ENCODE measurements around the gene RECQL5. TPM values are rescaled to one million over a fixed set of nuclear protein-coding genes. Genes with fewer than 3 reads are reported as not detected.
A peak's percentile ranks its signal among the peaks of the same experiment; 100 is the strongest.

RECQL5 gene
- total RNA-seq, 6 experiments from 2014 or later = 13.5 to 24.8 (median 18.4) TPM

DNA sequence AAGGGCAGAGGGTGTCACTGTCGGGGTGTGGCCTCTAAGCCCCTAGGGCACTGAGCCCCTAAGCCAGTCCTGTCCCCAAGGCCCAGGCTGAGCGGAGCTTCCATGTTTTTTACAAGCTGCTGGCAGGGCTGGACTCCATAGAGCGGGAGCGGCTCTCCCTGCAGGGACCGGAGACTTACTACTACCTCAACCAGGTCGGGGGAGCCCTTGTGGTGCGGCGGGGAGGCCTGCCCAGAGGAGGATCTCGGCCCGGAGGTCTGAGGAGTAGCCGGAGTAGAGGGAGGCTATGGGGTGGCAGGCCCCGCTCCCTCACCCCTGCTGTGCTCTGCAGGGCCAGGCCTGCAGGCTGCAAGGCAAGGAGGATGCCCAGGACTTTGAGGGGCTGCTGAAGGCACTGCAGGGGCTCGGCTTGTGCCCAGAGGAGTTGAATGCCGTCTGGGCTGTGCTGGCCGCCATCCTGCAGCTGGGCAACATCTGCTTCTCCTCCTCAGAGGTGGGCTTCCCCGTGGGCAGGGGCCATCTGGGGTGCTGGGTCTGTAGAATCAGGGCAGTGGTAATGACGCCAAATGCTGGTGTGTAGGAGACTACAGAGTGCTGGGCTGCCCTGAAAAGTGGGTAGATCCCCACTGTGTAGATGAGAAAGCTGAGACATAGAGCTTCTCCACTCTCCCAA, 74.5 kb downstream of the RECQL5 start:
- Histone ChIP-seq H3K27ac (no peak overlapping the region), H3K4me1 (peaks cover 0 to 5% (median 0%) of the 10 kb centered on the region in 4 donors), H3K9me3 (no peaks in the 10 kb centered on the region), H3K4me3 (no peak overlapping the region), H3K36me3 (no peaks in the 10 kb centered on the region), H3K27me3 (no peaks in the 10 kb centered on the region)
- peak in 1 of 3 donors; percentile 19 for DNase-seq
- WGBS (ENCODE audit: insufficient coverage, low coverage, low lambda C conversion rate, missing lambda C conversion rate) = no CpG with 5 or more reads among the region's 17 CpGs
- intact Hi-C loops (cut with DNase I) = no loop called here
- no peak for ATAC-seq
- TF ChIP-seq CTCF (IDR thresholded peaks at IDR 0.05) = no peak
- TF ChIP-seq POLR2A (IDR thresholded peaks at IDR 0.05) = no peak

GRCh38 chr17:75591722-75592302, 75.1 kb downstream of the RECQL5 start:
- no peak for ATAC-seq
- no peak for DNase-seq
- no peak for TF ChIP-seq POLR2A (IDR thresholded peaks at IDR 0.05)

DNA sequence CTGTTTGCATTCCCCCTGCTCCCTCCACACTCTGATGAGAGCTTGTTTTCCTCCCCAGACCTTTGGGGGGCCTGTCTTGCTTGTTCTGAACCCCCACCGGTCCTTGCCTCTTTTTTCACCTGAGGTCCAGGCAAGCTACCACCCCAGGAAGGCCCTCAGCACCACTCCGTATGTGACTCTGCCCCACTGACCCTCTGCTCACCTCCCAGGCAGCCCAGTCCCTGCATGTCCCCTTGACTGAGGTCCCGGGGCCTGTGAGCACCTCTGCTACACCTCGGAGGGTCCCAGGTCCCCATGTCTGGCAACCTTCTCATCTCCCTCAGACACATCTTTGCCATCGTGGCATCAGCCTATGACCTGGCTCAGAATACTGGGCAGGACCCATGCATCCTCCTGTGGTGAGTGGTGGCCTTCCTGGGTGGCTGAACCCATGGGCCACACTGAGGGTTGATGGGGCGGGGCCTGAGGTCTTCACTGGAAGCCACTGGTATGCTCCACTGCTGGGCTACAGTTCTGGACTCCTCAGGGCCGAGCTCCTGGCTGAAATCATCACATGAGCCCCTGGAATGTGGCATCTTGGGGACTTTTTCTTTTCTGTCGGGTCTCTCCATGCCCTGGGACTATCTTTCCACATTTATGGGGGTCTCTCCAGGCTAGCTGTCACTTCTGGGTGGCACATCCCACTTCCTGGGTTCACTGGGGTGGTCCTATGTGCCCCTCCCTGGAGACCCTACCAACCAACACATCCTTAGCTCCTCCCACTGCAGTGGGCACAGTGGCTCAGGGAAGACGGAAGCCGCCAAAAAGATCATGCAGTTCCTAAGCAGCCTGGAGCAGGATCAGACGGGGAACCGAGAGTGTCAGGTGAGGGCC, 75.9 kb downstream of the RECQL5 start:
- no peaks in the 10 kb centered on the region for H3K36me3 ChIP-seq
- ATAC-seq (no peak), DNase-seq (peak in 1 of 3 donors; percentile 22)
- H3K27ac ChIP-seq = no peak overlapping the region
- H3K9me3 ChIP-seq = no peaks in the 10 kb centered on the region
- intact Hi-C loops (cut with DNase I) = no loop called here
- H3K4me1 ChIP-seq = peaks cover 0 to 5% (median 0%) of the 10 kb centered on the region in 4 donors
- 84% methylated on average over 5 of the region's 12 CpGs for WGBS (ENCODE audit: insufficient coverage, low coverage, low lambda C conversion rate, missing lambda C conversion rate)
- TF ChIP-seq CTCF (IDR thresholded peaks at IDR 0.05) = no peak
- no peak for TF ChIP-seq POLR2A (IDR thresholded peaks at IDR 0.05)
- H3K27me3 ChIP-seq = no peaks in the 10 kb centered on the region
- no peak overlapping the region for H3K4me3 ChIP-seq

More at GRCh38 chr17:75591722-75592302, 75.1 kb downstream of the RECQL5 start:
- Histone ChIP-seq H3K4me1 (peaks cover 0 to 5% (median 0%) of the 10 kb centered on the region in 4 donors), H3K27ac (no peak overlapping the region), H3K36me3 (no peaks in the 10 kb centered on the region), H3K4me3 (no peak overlapping the region), H3K9me3 (no peaks in the 10 kb centered on the region), H3K27me3 (no peaks in the 10 kb centered on the region)
- intact Hi-C loops (cut with DNase I) = no loop called here
- 100% methylated on average over 1 of the region's 7 CpGs for WGBS (ENCODE audit: insufficient coverage, low coverage, low lambda C conversion rate, missing lambda C conversion rate)

DNA sequence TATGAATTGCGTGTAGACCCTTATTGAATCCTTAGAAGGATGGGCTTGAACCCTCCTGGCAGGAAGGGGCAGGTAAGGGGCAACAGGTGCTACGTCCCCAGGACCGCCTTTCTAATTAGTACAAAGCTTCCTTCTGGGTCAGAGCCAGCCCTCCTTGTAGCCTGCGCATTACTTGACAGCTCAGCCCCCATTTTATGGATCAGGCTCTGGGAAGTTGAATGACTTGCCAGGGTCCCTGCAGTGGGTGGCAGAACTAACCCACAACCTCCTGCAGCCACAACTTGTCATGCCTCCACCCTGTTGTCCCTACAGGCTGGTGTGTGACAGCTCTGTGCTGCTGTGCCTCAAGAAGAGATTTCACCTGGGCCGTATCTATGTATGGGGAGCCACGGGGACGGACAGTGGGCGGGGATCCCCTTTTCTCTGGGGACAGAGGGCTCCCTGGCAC, 76.6 kb downstream of the RECQL5 start:
- WGBS (ENCODE audit: insufficient coverage, low coverage, low lambda C conversion rate, missing lambda C conversion rate) = no CpG with 5 or more reads among the region's 8 CpGs
- Histone ChIP-seq H3K4me1 (peaks cover 0 to 5% (median 0%) of the 10 kb centered on the region in 4 donors), H3K9me3 (no peaks in the 10 kb centered on the region), H3K27me3 (no peaks in the 10 kb centered on the region), H3K36me3 (no peaks in the 10 kb centered on the region), H3K27ac (no peak overlapping the region), H3K4me3 (no peak overlapping the region)
- intact Hi-C loops (cut with DNase I) = no loop called here
- peak in 1 of 3 donors; percentile 18 for DNase-seq
- ATAC-seq = no peak
- TF ChIP-seq CTCF (IDR thresholded peaks at IDR 0.05) (no peak), POLR2A (IDR thresholded peaks at IDR 0.05) (no peak)
